DMS 273 (cell line): ENCODE measurements around the gene TMEM141.
"Not testable (repeated sequence)": the region's sequence is repeated elsewhere in the genome, so short reads cannot be mapped to it uniquely, and the experiment has no call there.

Source experiments
- DNase-seq: peaks from one replicate; lab custom pipeline; 2025; ENCODE audit not compliant: unreplicated experiment; lab: John Stamatoyannopoulos, UW

The TMEM141 gene

GRCh38 chr9:136794281-136794999, 3.3 kb downstream of the TMEM141 start:
- DNase-seq, result no peak

- DNase-seq, result no peak
These were observed 3.8 kb downstream of the TMEM141 start for GRCh38 chr9:136795000-136795348.

GRCh38 chr9:136796238-136796774, 5.2 kb downstream of the TMEM141 start, which contains the start of gene CCDC183:
Gene CCDC183, plus strand, starts transcription at chr9:136796338. Its CDS starts 60 bp downstream, at chr9:136796398.
- no peak for DNase-seq

GRCh38 chr9:136796775-136797347, 5.7 kb downstream of the TMEM141 start:
- DNase-seq, result peak; percentile 61

- DNase-seq, result no peak
These were observed 7.5 kb downstream of the TMEM141 start for GRCh38 chr9:136798708-136799078.

GRCh38 chr9:136799079-136799853, 8.1 kb downstream of the TMEM141 start:
- DNase-seq, result no peak

- peak; percentile 88 for DNase-seq
These were observed 8.9 kb downstream of the TMEM141 start for GRCh38 chr9:136799854-136800657.

GRCh38 chr9:136802321-136802720, 11.2 kb downstream of the TMEM141 start:
- no peak for DNase-seq

GRCh38 chr9:136803009-136803550, 11.9 kb downstream of the TMEM141 start:
- not testable (repeated sequence) for DNase-seq

GRCh38 chr9:136803551-136804508, 12.7 kb downstream of the TMEM141 start:
- peak; percentile 45 for DNase-seq

GRCh38 chr9:136804509-136805206, 13.5 kb downstream of the TMEM141 start:
- no peak for DNase-seq

GRCh38 chr9:136805207-136805740, 14.1 kb downstream of the TMEM141 start:
- DNase-seq, result no peak

- DNase-seq, result no peak
These were observed 14.9 kb downstream of the TMEM141 start for GRCh38 chr9:136806067-136806466.

GRCh38 chr9:136806631-136807201, 15.6 kb downstream of the TMEM141 start:
- DNase-seq, result no peak

- DNase-seq, result peak; percentile 91
These were observed 16.3 kb downstream of the TMEM141 start, which contains the start of gene RABL6 for GRCh38 chr9:136807281-136808074. Gene RABL6, plus strand, starts transcription at chr9:136807948. Its CDS starts 249 bp downstream, at chr9:136808197.

- DNase-seq, result peak; percentile 70
These were observed 17.1 kb downstream of the TMEM141 start for GRCh38 chr9:136808075-136808805.

- peak; percentile 60 for DNase-seq
These were observed 17.6 kb downstream of the TMEM141 start for GRCh38 chr9:136808806-136809158.
